ENCODE results near the gene SETBP1.

Gene SETBP1

DNA sequence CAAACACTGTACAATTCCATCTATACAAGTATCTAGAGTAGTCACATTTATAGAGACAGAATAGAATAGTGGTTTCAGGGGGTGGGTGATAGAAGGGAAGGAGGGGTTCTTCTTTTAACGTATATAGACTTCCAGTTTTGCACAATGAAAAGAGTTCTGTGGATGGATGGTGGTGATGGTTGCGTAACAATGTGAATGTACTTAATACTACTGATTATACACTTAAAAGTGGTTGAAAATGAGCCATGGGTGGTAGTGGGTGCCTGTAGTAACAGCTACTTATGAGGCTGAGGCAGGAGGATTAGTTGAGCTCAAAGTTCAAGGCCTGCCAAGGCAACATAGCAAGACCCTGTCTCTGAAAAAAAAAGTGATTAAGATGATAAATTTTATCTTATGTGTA, 85.8 kb downstream of the SETBP1 start:
- DNase-seq: no peak

GRCh38 chr18:44767807-44768206, 87.1 kb downstream of the SETBP1 start:
- no peak for DNase-seq

GRCh38 chr18:44770641-44771040, 90.0 kb downstream of the SETBP1 start:
- DNase-seq: no peak

- no peak for DNase-seq
Observed at GRCh38 chr18:44771572-44771955, 90.9 kb downstream of the SETBP1 start.

DNA sequence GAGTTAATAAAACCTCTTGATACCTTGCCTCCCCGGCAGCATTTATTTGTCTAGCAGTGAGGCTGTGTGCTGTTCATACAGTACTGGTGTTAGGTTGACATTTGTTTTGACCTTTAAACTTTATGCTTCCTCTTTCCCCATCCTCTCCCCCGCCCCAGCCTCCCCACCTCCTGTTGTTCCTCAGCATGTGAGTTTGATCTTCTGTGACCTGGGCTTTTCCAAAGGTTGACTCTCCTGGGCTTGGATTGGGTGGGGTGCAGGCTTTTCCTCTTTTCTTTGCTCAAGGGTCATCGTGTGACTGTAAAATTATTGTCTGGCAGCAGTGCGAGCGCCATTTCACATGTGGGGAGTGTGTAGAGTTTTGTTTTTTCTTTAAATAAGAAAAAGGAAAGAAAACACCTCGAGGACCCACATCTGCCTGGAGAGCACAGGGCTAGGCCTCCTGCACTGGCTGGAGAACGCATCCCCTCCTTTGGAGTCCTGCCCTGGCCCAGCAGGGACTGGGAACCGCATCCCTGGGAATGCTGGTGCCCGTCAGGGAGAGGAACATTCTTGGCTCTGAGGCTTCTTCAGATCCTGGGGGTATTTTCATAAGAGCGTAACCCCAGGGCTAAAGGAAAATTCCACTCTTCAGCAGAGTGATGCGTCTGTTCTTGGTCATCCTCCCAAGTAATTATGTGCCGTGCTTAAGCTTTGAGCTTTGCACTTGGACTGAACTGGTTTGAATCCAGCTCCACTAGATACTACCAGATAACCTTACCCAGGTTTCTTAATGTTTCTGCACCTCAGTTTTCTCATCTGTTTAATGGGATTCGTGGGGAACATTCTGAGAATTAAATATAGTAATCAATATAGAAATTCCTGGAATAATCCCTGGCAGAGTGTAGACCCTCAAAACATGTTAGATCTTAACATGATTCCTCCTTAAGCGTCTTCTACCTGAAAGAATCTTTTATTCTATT, 91.5 kb downstream of the SETBP1 start:
- DNase-seq: no peak

- no peak for DNase-seq
Observed at GRCh38 chr18:44773640-44774155, 93.0 kb downstream of the SETBP1 start.

- no peak for DNase-seq
Observed at GRCh38 chr18:44774191-44774590, 93.5 kb downstream of the SETBP1 start.

DNA sequence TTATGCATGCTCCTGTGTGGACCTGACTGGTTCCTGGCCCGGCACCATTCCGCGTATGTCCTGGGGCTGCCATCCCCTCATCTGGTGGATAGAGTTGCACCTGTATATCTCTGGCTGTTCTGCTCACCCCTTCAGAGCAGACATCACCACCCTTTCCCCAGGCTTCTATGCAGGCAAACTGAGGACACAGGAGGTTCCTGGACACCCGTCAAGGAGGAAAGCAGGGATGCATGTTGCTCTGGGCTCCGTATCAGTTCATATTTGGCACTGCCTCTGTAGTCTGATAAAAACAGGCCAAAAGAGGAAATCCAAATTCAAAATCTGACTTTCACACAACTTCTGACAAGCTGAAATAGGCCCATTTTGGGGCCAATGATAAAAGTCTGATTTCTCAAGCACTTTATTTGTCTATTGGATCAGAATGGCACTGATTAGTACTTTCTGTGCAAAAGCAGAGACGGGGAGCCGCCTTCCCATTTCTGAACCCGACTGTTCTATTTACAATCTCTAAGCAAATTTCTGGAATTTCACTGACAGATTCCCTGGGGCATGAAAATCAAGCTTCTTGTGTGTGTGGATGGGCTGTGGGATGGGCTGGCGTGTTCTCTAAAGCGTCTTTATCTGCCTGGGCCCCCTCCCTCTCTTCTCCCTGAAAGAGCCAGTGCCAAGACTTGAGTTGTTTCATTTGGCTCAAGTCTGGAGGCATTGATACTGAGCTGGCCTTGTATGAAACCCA, 96.9 kb downstream of the SETBP1 start:
- DNase-seq: no peak

DNA sequence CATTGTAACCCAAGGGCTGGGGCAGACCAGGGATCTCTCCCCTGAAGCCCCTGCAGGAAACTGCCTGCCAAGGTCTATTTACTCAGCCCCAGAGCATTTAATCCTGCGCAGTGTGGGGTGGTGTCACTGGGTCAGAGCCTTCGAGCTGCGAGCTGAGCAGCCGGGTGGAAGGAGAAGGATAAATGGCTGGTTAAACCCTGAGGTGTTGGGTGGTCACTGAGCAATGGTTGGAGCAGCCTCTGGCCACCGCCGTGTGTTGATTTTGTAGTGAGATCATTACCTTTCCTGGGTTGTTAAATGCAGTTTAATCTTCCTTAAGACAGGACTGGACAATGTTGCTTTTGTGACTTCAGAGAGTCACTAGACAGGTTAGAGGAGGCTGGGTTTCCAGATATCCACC, 98.1 kb downstream of the SETBP1 start:
- no peak for DNase-seq

DNA sequence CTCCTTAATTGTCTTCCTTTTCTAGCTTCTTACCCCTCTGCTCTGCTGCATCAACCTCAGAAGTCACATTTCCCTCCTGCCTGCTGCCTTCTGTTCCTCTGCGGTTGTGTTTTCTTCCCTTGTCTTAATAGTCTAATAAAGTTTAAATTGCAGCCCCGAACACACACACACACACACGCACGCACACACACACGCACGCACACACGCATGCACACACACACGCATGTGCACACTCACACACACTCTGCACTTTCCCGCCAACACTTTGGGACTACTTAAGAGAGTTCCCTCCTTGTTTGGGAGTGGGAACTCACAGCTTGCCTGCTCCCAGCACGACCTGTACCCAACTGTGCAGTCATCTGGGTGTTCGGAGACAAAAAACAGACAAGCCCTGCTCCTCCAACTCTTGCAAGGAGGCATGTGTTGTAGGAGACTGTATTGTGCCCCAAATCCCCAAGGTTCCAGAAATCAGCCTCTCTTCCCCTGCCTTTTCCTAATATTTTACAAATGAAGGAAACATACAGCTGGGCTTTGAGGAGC, 99.1 kb downstream of the SETBP1 start:
- DNase-seq: no peak

- no peak for DNase-seq
Observed at GRCh38 chr18:44781886-44782285, 101.2 kb downstream of the SETBP1 start.

- no peak for DNase-seq
Observed at GRCh38 chr18:44782617-44783016, 101.9 kb downstream of the SETBP1 start.

- DNase-seq: no peak
Observed at GRCh38 chr18:44783371-44783770, 102.7 kb downstream of the SETBP1 start.

DNA sequence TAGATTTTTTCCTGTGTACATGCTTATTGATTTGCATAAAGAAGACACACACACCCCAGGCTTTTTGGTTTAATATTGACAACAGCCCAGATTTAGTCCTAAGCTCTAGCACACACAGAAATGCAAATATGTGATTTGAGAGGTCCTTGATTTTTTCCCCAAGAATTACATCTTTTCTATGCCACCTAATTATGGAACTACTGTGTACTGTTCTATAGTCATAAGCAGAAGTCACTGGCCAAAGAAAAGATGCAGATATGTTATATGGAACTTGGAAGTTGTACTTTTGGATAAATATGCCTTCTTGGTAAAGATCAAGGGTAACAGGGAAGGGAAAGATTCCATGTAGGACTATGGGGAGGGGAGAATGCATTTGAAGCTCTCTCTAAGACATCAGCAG, 105.6 kb downstream of the SETBP1 start:
- no peak for DNase-seq

GRCh38 chr18:44786688-44787087, 106.0 kb downstream of the SETBP1 start:
- no peak for DNase-seq

DNA sequence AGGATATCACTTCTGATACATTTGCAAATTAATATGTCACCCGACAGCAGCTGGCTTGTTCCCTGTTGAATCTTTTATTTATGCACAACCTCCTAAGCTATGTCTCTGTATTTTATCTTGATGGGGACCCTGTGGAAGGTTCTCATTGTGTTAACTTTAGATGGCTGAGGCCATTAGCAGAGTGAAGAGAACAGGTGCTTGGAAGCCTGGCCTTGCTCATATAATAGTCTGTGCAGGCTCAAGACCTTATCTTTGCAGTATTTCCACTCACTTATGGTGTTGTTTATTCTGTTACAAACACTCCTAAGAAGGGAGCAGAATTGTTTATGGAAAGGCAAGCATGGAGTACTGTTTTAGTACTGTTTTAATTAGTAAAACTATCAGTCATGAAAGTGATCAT, 107.6 kb downstream of the SETBP1 start:
- no peak for DNase-seq

DNA sequence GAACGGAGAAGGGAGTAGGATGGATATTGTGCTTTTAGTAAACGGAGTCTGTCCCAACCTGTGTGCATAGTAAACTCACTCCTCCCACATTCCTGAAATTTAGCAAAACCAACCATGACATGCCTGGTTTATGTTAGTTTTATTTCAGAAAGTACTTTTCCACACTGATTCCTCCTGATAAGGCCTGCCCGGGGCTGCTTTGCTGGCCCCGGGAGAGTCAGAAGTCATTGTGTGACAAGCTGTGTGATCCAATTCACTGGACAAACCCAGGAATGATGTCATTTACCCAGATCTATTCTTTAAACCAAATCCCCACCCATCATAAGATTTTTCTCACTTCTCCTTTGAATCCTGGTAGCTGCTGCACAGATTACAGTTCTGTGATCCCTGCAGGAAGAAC, 109.0 kb downstream of the SETBP1 start:
- DNase-seq: no peak

DNA sequence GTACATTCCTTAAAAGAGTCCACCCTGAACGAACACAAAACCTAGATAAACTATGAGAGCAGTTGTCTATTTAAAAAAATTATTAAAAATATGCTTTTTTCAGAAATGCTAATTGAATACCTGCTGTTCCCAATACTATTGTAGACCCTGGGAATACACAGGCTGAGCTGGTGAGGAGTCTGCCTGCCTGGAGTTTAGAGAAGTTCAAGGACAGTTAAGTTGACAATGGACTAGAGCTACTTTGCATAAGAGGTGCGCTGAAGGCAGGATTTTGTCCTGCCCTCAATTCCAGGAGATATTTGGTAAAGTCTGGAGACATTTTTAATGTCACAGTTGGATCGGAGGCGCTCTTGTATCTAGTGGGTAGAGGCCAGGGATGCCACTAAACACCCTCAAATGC, 110.2 kb downstream of the SETBP1 start:
- DNase-seq: no peak

GRCh38 chr18:44791520-44791919, 110.8 kb downstream of the SETBP1 start:
- DNase-seq: no peak

GRCh38 chr18:44792456-44793061, 111.9 kb downstream of the SETBP1 start:
- no peak for DNase-seq

GRCh38 chr18:44793194-44793593, 112.5 kb downstream of the SETBP1 start:
- no peak for DNase-seq

DNA sequence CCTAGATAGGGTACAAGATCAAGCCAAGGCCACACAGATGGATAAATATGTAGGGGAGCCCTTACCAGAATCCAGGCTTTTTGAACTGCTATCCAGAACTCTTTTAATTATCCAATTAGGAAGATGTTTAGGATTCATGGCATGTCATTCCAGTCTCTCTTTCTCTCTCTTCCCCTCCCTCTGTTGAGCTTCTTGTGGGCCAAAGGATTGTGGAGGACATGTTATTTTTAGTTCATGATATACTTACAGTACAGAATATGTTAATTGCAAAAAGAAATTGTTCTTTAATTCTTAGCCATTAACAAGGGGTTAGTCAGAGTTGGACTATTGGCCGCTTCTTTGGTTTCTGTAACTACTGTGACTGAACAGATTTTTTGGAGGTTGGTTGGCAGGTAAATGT, 113.0 kb downstream of the SETBP1 start:
- DNase-seq: no peak

GRCh38 chr18:44795241-44795640, 114.6 kb downstream of the SETBP1 start:
- no peak for DNase-seq
